HEK293 (cell line): ENCODE data around the gene PRSS22.

Experiments used
- GLIS1 ChIP-seq: fragments of 450-650 bp; formaldehyde crosslinking; IDR thresholded peaks from 2 replicates; pipeline ENCODE4 v1.5.1; 2016; ENCODE audit warnings: missing biosample characterization, missing genetic modification characterization
- GLIS2 ChIP-seq: fragments of 450-650 bp; formaldehyde crosslinking; IDR thresholded peaks from 2 replicates; pipeline ENCODE4 v1.5.1; 2016; ENCODE audit warnings: missing biosample characterization, missing genetic modification characterization
- KLF7 ChIP-seq: fragments of 450-650 bp; formaldehyde crosslinking; IDR thresholded peaks from 2 replicates; pipeline ENCODE4 v1.5.1; 2016; ENCODE audit warnings: missing biosample characterization, missing genetic modification characterization, borderline replicate concordance
- KLF8 ChIP-seq: fragments of 450-650 bp; formaldehyde crosslinking; IDR thresholded peaks from 2 replicates; pipeline ENCODE4 v1.5.1; 2016; ENCODE audit warnings: missing biosample characterization, missing genetic modification characterization
- RBAK ChIP-seq: fragments of 450-650 bp; formaldehyde crosslinking; IDR thresholded peaks from 2 replicates; pipeline ENCODE4 v1.5.1; 2016; ENCODE audit warnings: missing biosample characterization, missing genetic modification characterization
- SP3 ChIP-seq: fragments of 450-650 bp; formaldehyde crosslinking; IDR thresholded peaks from 2 replicates; pipeline ENCODE4 v1.5.1; 2016; ENCODE audit warnings: missing biosample characterization, missing genetic modification characterization
- ZBTB48 ChIP-seq: fragments of 450-650 bp; formaldehyde crosslinking; IDR thresholded peaks from 2 replicates; pipeline ENCODE4 v1.5.1; 2016; ENCODE audit warnings: missing biosample characterization, missing genetic modification characterization
- ZNF112 ChIP-seq: fragments of 450-650 bp; formaldehyde crosslinking; IDR thresholded peaks from 2 replicates; pipeline ENCODE4 v1.5.0; 2017; ENCODE audit warnings: missing biosample characterization, missing genetic modification characterization
- ZNF16 ChIP-seq: fragments of 450-650 bp; formaldehyde crosslinking; IDR thresholded peaks from 2 replicates; pipeline ENCODE4 v1.5.1; 2016; ENCODE audit warnings: low read depth, missing biosample characterization, missing genetic modification characterization
- ZNF266 ChIP-seq: fragments of 450-650 bp; formaldehyde crosslinking; IDR thresholded peaks from 2 replicates; pipeline ENCODE4 v1.5.1; 2016; ENCODE audit warnings: missing biosample characterization, missing genetic modification characterization, low read depth
- ZNF274 ChIP-seq, 2 experiments: fragments of 200-500 bp in 1 of 2; fragments of 450-650 bp in 1 of 2; sonication (Bioruptor generic) in 1 of 2; formaldehyde crosslinking in 1 of 2; IDR thresholded peaks; 2 replicates each; pipeline versions ENCODE4 v1.5.1 to v1.6.1; 2014 to 2016; ENCODE audit warnings: borderline replicate concordance in 1 of 2, inconsistent platforms in 1 of 2, low read length in 1 of 2, missing biosample characterization in 1 of 2, missing genetic modification characterization in 1 of 2
- ZNF48 ChIP-seq: fragments of 450-650 bp; formaldehyde crosslinking; IDR thresholded peaks from 2 replicates; pipeline ENCODE4 v1.5.1; 2016; ENCODE audit warnings: missing biosample characterization, missing genetic modification characterization
- ZNF596 ChIP-seq: fragments of 450-650 bp; IDR thresholded peaks from 2 replicates; pipeline ENCODE4 v1.5.0; 2018; ENCODE audit warnings: missing biosample characterization, mild to moderate bottlenecking, missing genetic modification characterization, moderate library complexity
- ZNF626 ChIP-seq: fragments of 450-650 bp; sonication (Bioruptor Pico); formaldehyde crosslinking; IDR thresholded peaks from 2 replicates; pipeline ENCODE4 v1.5.1; 2018; ENCODE audit warnings: missing biosample characterization, missing genetic modification characterization, inconsistent platforms
- ZNF777 ChIP-seq: fragments of 450-650 bp; formaldehyde crosslinking; IDR thresholded peaks from 2 replicates; pipeline ENCODE4 v1.5.1; 2017; ENCODE audit warnings: missing biosample characterization, missing genetic modification characterization, borderline replicate concordance
- ZNF792 ChIP-seq: fragments of 450-650 bp; formaldehyde crosslinking; IDR thresholded peaks from 2 replicates; pipeline ENCODE4 v1.5.1; 2016; ENCODE audit warnings: missing biosample characterization, missing genetic modification characterization
- ZSCAN30 ChIP-seq: fragments of 450-650 bp; IDR thresholded peaks from 2 replicates; pipeline ENCODE4 v1.5.1; 2018; ENCODE audit warnings: missing biosample characterization, mild to moderate bottlenecking, missing genetic modification characterization, moderate library complexity
- TF ChIP-seq, protein P1 (sequence below): sonication (generic); formaldehyde crosslinking; IDR thresholded peaks from 2 replicates; pipeline ENCODE4 v1.8.1; 2022; ENCODE audit warnings: mild to moderate bottlenecking, moderate library complexity, missing genetic modification reagents
- TF ChIP-seq, protein P2 (sequence below): fragments of 450-650 bp; formaldehyde crosslinking; IDR thresholded peaks from 2 replicates; pipeline ENCODE4 v1.5.1; 2016; ENCODE audit warnings: missing biosample characterization, missing genetic modification characterization
- TF ChIP-seq, protein P3 (sequence below): fragments of 450-650 bp; formaldehyde crosslinking; IDR thresholded peaks from 2 replicates; pipeline ENCODE4 v1.5.0; 2017; ENCODE audit warnings: missing biosample characterization, missing genetic modification characterization, borderline replicate concordance
- TF ChIP-seq, protein P4 (sequence below): fragments of 450-650 bp; formaldehyde crosslinking; IDR thresholded peaks from 2 replicates; pipeline ENCODE4 v1.5.1; 2016; ENCODE audit warnings: missing biosample characterization, missing genetic modification characterization
- TF ChIP-seq, protein P5 (sequence below): fragments of 450-650 bp; formaldehyde crosslinking; conservative IDR thresholded peaks from 2 replicates; pipeline ENCODE4 v1.5.1; 2016; ENCODE audit warnings: low read depth, missing biosample characterization, missing genetic modification characterization
- TF ChIP-seq, protein P6 (sequence below): fragments of 450-650 bp; formaldehyde crosslinking; IDR thresholded peaks from 2 replicates; pipeline ENCODE4 v1.5.1; 2017; ENCODE audit warnings: missing biosample characterization, missing genetic modification characterization
- TF ChIP-seq, protein P7 (sequence below): fragments of 450-650 bp; formaldehyde crosslinking; IDR thresholded peaks from 2 replicates; pipeline ENCODE4 v1.5.1; 2016; ENCODE audit warnings: missing biosample characterization, missing genetic modification characterization

PRSS22 gene

GRCh38 chr16:2867987-2868789, 10.2 kb upstream of the PRSS22 start (continued):
- TF ChIP-seq, protein P1, sequence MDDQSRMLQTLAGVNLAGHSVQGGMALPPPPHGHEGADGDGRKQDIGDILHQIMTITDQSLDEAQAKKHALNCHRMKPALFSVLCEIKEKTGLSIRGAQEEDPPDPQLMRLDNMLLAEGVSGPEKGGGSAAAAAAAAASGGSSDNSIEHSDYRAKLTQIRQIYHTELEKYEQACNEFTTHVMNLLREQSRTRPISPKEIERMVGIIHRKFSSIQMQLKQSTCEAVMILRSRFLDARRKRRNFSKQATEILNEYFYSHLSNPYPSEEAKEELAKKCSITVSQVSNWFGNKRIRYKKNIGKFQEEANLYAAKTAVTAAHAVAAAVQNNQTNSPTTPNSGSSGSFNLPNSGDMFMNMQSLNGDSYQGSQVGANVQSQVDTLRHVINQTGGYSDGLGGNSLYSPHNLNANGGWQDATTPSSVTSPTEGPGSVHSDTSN, result no peak
- TF ChIP-seq, protein P2, sequence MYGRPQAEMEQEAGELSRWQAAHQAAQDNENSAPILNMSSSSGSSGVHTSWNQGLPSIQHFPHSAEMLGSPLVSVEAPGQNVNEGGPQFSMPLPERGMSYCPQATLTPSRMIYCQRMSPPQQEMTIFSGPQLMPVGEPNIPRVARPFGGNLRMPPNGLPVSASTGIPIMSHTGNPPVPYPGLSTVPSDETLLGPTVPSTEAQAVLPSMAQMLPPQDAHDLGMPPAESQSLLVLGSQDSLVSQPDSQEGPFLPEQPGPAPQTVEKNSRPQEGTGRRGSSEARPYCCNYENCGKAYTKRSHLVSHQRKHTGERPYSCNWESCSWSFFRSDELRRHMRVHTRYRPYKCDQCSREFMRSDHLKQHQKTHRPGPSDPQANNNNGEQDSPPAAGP (tag by site-specific recombination), result peak; percentile 82
- TF ChIP-seq GLIS2 (tag by site-specific recombination) (peak; percentile 90), ZNF16 (tag by site-specific recombination) (no peak), ZNF112 (no peak), ZNF48 (tag by site-specific recombination) (no peak), SP3 (tag by site-specific recombination) (peak; percentile 65), KLF8 (peak; percentile 80), RBAK (tag by site-specific recombination) (no peak), ZNF596 (tag by site-specific recombination) (no peak), ZNF266 (tag by site-specific recombination) (no peak), ZSCAN30 (tag by site-specific recombination) (peak; percentile 90), GLIS1 (tag by site-specific recombination) (peak; percentile 41; the same call in 1 of the 2 replicates), ZNF777 (tag by site-specific recombination) (no peak), ZNF792 (no peak), ZNF626 (tag by site-specific recombination) (no peak), ZNF274 (IDR thresholded peaks at IDR 0.05; ENCODE audit: low read length) (no peak), ZNF274 (tag by site-specific recombination; IDR thresholded peaks at IDR 0.05; ENCODE audit: borderline replicate concordance) (no peak), ZBTB48 (tag by site-specific recombination) (peak; percentile 50; the same call in 1 of the 2 replicates), KLF7 (tag by site-specific recombination) (peak; percentile 83)
- TF ChIP-seq, protein P3, sequence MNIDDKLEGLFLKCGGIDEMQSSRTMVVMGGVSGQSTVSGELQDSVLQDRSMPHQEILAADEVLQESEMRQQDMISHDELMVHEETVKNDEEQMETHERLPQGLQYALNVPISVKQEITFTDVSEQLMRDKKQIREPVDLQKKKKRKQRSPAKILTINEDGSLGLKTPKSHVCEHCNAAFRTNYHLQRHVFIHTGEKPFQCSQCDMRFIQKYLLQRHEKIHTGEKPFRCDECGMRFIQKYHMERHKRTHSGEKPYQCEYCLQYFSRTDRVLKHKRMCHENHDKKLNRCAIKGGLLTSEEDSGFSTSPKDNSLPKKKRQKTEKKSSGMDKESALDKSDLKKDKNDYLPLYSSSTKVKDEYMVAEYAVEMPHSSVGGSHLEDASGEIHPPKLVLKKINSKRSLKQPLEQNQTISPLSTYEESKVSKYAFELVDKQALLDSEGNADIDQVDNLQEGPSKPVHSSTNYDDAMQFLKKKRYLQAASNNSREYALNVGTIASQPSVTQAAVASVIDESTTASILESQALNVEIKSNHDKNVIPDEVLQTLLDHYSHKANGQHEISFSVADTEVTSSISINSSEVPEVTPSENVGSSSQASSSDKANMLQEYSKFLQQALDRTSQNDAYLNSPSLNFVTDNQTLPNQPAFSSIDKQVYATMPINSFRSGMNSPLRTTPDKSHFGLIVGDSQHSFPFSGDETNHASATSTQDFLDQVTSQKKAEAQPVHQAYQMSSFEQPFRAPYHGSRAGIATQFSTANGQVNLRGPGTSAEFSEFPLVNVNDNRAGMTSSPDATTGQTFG (tag by site-specific recombination), result no peak
- TF ChIP-seq, protein P4, sequence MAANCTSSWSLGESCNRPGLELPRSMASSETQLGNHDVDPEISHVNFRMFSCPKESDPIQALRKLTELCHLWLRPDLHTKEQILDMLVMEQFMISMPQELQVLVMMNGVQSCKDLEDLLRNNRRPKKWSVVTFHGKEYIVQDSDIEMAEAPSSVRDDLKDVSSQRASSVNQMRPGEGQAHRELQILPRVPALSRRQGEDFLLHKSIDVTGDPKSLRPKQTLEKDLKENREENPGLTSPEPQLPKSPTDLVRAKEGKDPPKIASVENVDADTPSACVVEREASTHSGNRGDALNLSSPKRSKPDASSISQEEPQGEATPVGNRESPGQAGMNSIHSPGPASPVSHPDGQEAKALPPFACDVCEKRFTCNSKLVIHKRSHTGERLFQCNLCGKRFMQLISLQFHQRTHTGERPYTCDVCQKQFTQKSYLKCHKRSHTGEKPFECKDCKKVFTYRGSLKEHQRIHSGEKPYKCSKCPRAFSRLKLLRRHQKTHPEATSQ (tag by site-specific recombination), result peak; percentile 91; the same call in 1 of the 2 replicates
- TF ChIP-seq, protein P5, sequence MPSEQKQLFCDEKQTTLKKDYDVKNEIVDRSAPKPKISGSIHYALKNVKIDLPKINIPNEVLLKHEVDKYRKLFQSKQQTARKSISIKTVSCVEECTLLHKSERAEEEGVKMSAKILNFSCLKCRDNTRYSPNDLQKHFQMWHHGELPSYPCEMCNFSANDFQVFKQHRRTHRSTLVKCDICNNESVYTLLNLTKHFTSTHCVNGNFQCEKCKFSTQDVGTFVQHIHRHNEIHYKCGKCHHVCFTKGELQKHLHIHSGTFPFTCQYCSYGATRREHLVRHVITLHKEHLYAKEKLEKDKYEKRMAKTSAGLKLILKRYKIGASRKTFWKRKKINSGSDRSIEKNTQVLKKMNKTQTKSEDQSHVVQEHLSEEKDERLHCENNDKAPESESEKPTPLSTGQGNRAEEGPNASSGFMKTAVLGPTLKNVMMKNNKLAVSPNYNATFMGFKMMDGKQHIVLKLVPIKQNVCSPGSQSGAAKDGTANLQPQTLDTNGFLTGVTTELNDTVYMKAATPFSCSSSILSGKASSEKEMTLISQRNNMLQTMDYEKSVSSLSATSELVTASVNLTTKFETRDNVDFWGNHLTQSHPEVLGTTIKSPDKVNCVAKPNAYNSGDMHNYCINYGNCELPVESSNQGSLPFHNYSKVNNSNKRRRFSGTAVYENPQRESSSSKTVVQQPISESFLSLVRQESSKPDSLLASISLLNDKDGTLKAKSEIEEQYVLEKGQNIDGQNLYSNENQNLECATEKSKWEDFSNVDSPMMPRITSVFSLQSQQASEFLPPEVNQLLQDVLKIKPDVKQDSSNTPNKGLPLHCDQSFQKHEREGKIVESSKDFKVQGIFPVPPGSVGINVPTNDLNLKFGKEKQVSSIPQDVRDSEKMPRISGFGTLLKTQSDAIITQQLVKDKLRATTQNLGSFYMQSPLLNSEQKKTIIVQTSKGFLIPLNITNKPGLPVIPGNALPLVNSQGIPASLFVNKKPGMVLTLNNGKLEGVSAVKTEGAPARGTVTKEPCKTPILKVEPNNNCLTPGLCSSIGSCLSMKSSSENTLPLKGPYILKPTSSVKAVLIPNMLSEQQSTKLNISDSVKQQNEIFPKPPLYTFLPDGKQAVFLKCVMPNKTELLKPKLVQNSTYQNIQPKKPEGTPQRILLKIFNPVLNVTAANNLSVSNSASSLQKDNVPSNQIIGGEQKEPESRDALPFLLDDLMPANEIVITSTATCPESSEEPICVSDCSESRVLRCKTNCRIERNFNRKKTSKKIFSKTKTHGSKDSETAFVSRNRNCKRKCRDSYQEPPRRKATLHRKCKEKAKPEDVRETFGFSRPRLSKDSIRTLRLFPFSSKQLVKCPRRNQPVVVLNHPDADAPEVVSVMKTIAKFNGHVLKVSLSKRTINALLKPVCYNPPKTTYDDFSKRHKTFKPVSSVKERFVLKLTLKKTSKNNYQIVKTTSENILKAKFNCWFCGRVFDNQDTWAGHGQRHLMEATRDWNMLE, result peak; percentile 97
- TF ChIP-seq, protein P6, sequence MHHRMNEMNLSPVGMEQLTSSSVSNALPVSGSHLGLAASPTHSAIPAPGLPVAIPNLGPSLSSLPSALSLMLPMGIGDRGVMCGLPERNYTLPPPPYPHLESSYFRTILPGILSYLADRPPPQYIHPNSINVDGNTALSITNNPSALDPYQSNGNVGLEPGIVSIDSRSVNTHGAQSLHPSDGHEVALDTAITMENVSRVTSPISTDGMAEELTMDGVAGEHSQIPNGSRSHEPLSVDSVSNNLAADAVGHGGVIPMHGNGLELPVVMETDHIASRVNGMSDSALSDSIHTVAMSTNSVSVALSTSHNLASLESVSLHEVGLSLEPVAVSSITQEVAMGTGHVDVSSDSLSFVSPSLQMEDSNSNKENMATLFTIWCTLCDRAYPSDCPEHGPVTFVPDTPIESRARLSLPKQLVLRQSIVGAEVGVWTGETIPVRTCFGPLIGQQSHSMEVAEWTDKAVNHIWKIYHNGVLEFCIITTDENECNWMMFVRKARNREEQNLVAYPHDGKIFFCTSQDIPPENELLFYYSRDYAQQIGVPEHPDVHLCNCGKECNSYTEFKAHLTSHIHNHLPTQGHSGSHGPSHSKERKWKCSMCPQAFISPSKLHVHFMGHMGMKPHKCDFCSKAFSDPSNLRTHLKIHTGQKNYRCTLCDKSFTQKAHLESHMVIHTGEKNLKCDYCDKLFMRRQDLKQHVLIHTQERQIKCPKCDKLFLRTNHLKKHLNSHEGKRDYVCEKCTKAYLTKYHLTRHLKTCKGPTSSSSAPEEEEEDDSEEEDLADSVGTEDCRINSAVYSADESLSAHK (tag by site-specific recombination), result peak; percentile 51; the same call in 1 of the 2 replicates
- TF ChIP-seq, protein P7, sequence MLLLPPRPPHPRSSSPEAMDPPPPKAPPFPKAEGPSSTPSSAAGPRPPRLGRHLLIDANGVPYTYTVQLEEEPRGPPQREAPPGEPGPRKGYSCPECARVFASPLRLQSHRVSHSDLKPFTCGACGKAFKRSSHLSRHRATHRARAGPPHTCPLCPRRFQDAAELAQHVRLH (tag by site-specific recombination), result 0 out of 2 replicates have a peak, but pooled peaks have one; percentile 34
